PC-9 (cell line): ENCODE results near the gene NR6A1.

Experiments used
- CTCF ChIP-seq: fragments of 200-600 bp; sonication (generic); conservative IDR thresholded peaks from 2 replicates; pipeline ENCODE4 v1.6.1; 2017; ENCODE audit warnings: mixed run types, antibody characterized with exemption, mild to moderate bottlenecking, moderate library complexity
- EZH2 ChIP-seq: fragments of 200-600 bp; sonication (generic); IDR thresholded peaks from 2 replicates; pipeline ENCODE4 v1.8.0; 2017; ENCODE audit warnings: antibody characterized with exemption, low read depth

GRCh38 chr9:124718928-124719327, 52.2 kb downstream of the NR6A1 start:
- TF ChIP-seq CTCF (no peak), EZH2 (no peak)
